GM12801 (cell line): ENCODE results near the gene FOXP1.

Experiments used
- TF ChIP-seq, protein P1 (sequence below): IDR thresholded peaks from one replicate; pipeline ENCODE4 v1.5.1; 2011; ENCODE audit warnings: control low read depth; ENCODE audit not compliant: insufficient read length; ENCODE audit errors: extremely low read depth

The FOXP1 gene

DNA sequence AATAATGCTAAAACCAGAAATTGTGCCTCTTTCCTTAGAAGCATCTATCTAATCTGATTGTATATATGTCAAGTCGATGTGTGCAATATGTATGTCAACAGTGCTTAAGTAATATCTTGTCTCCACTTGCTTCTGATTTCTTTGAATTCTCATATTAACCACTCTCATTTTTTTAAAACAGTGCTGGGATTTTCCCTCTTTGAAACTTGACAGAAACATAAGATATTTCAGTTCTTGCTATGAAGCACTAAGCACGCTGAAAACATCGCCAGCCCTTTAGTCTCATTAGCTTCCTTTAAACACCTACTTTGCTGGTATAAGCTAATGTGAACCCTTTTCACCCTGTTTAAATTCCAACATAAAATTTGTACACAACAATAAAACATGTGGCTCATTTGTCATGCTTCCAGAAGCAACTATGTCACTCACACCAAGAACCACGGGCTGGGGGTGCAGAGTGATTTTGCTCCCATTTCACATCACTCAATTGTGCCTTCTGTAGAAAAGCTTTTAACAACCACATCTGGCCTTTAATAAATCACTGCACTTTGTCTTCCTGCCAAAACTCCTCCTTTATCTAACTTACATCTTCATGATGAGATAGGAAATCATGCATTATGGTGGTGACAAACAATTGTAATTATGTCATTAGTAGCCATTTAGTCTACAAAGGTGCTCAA lies 185.2 kb downstream of the FOXP1 start:
- TF ChIP-seq, protein P1, sequence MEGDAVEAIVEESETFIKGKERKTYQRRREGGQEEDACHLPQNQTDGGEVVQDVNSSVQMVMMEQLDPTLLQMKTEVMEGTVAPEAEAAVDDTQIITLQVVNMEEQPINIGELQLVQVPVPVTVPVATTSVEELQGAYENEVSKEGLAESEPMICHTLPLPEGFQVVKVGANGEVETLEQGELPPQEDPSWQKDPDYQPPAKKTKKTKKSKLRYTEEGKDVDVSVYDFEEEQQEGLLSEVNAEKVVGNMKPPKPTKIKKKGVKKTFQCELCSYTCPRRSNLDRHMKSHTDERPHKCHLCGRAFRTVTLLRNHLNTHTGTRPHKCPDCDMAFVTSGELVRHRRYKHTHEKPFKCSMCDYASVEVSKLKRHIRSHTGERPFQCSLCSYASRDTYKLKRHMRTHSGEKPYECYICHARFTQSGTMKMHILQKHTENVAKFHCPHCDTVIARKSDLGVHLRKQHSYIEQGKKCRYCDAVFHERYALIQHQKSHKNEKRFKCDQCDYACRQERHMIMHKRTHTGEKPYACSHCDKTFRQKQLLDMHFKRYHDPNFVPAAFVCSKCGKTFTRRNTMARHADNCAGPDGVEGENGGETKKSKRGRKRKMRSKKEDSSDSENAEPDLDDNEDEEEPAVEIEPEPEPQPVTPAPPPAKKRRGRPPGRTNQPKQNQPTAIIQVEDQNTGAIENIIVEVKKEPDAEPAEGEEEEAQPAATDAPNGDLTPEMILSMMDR, result no peak

DNA sequence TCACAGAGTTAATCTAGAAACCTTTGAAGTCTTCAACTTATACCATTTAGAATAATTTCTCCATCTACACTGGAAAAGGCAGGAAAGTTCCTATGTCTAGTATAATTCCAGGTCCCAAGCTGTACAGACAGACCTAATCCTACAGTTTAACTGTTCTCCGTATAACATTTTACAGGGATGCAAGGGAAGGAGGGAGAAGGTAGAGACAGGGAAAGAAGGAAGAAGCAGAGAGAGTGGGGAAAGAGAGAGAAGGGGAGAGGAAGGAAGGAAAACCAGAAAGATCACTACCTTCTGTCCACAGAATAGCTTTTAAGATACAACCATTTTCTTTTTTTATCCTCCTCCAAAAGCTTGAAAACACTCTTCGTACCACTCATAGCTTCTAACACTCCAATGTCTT lies 185.8 kb downstream of the FOXP1 start:
- TF ChIP-seq, protein P1, result no peak

DNA sequence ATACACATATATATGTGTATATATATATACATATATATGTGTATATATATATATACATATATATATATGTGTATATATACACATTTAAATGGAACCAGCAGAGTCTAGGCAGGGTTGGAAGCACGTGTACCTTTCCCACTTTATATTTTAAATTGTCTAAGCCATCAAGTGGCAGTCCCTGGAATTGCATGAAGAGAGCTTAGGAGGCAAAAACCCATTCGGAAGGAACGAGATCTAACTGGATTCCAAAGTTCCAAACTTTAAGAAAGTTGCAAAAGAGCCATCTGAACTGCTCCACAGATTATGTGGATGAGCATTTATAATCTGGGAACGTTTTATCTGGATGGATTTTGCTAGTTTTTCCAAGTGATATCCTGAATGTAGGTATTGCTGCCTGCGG lies 186.5 kb downstream of the FOXP1 start:
- TF ChIP-seq, protein P1, result no peak

DNA sequence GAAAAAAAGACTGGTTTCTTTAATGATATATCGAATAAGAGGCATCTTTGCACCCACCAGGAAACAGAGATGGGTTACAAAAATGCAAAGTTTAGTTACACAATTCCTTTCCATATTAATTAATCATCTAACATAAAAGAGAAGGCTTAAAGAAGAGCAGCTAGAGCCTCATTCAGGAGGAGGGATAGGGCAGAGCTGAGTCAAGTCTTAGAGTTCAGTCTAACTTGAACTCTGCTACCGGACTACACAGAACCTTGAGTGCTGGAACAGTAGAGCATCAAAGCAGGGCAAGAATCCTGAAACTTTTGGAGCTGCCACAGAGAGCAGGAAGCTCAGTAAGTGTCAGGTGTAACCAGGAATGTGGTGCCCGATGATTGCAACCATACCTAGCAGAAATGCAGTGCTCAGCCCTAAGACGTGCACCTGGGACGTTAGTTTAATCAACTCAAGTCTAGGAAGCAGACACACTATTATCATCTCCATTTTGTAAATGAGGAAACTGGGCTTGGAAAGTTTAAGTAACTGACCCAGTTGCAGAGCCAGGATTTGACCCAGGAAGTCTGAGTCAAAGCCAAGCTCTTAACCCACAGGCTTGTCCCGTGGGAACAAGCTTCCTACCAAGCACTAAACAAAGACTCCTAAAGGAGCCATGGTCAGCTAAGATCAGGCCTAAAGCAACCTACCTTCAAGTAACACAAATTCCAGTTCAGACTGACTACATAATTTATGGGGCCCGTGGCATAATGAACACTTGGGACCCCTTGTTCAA lies 187.4 kb downstream of the FOXP1 start:
- TF ChIP-seq, protein P1, result no peak

DNA sequence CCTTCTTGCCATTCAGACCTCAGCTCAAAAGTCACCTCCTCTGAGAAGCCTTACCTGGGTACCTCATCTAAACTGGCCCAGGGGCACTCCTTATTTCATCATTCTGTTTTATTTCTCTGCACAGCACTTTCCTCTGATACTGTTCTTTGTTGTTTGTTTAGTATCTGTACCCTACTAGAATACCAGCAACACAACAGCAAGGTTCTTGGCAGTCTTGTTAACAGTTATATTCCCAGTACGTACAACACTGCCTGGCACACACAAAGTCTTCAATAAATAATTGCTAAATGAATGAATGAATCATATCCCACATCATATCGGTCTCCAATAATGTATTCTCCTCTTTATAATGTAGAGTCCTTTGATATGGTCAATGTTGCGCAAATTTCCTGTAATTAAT lies 188.1 kb downstream of the FOXP1 start:
- TF ChIP-seq, protein P1, result no peak

DNA sequence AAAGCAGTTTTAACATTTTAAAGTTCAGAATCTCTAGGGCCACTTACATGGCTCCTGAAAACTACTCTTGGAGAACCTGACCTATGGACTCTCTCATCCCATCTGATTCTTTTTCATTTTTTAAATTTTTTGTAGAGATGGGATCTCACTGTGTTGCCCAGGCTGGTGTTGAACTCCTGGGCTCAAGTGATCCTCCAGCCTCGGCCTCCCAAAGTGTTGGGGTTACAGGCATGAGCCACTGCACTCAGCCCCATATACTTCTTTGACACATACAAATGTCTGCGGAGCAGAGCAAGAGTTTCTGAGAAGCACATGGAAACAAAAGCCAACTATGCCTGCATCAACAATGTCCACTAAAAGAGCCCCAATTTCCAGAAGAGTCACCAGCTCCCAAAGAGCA lies 189.8 kb downstream of the FOXP1 start:
- TF ChIP-seq, protein P1, result no peak

DNA sequence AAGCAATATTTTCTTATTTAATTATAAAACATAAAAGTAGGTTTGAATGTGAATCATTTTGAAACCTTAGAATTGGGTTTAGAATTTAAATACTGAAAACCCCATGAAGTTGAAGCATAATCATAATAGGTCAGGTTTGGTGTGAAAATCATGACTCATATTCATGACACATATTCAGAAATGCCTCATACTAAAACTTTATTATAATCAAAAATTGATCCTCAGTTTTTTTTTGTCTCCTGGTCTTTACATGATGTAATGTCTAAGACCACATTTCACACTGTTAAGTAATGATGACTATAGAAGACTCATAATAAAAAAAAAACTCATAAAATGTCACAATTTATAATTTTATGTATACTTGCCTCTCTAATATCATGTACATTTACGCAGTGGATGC lies 190.4 kb downstream of the FOXP1 start:
- TF ChIP-seq, protein P1, result no peak
